K562 (cell line): Measurements from ENCODE around the gene SLC39A7.

Experiments used
- KDM5B ChIP-seq: fragments of 200-600 bp; sonication (generic); IDR thresholded peaks from 2 replicates; pipeline ENCODE4 v1.6.1; 2012; ENCODE audit warnings: low read depth, mild to moderate bottlenecking, moderate library complexity, low read length, control low read depth, inconsistent platforms; ENCODE audit not compliant: insufficient replicate concordance
- SPI1 ChIP-seq: IDR thresholded peaks from 2 replicates; pipeline ENCODE4 v1.6.1; 2011; ENCODE audit warnings: low read depth, low read length, control low read depth, borderline replicate concordance
- TAF7 ChIP-seq: fragments of 450-650 bp; IDR thresholded peaks from 2 replicates; pipeline ENCODE4 v1.6.1; 2016; ENCODE audit warnings: missing genetic modification characterization, missing compliant biosample characterization
- ZNF232 ChIP-seq: sonication (generic); formaldehyde crosslinking; IDR thresholded peaks from 2 replicates; pipeline ENCODE4 v1.8.0; 2022; ENCODE audit warnings: mild to moderate bottlenecking, missing genetic modification reagents
- TF ChIP-seq, protein P1 (sequence below), 3 experiments: IDR thresholded peaks in 2 of 3; conservative IDR thresholded peaks in 1 of 3; 2 replicates each; pipeline ENCODE4 v1.5.1; 2011 to 2012; ENCODE audit warnings: low read length in 3 of 3, mild to moderate bottlenecking in 3 of 3, control low read depth in 2 of 3, improper control_type of control experiment in 1 of 3, inconsistent platforms in 1 of 3, low read depth in 1 of 3, mixed read lengths in 1 of 3, moderate library complexity in 1 of 3; ENCODE audit not compliant: insufficient read depth in 2 of 3

DNA sequence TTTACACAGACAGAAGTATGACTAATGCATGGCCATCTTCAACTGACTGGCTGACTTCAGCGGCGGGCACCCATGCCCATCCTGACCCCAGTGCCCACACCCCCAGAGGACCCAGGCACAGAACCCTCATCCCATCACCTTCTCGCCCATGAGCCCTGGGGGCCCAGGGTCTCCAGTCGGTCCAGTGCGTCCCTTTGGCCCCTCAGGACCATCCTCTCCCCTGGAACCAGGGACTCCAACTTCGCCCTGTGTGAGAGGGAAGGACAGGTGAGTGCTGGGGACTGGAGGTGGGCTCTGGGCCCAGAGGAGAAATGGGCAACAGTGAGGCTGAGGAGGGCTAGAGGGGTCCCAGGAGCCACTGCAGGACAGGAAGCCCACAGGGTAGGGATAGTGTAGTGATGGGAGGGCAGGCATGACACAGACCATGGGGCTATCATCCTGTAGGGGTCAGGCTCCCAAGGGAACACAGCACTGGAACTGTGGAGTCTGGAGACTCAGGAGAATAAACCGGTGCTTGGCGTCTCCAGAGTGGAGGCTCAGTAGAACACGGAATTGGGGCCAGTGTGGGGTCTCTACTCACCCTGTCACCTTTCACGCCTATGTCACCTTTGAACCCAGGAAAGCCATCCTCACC is 25.1 kb upstream of the SLC39A7 start:
- TF ChIP-seq ZNF232 (CRISPR knock-in tag) (no peak), KDM5B (no peak), TAF7 (tag) (no peak), SPI1 (no peak)
- TF ChIP-seq, protein P1, sequence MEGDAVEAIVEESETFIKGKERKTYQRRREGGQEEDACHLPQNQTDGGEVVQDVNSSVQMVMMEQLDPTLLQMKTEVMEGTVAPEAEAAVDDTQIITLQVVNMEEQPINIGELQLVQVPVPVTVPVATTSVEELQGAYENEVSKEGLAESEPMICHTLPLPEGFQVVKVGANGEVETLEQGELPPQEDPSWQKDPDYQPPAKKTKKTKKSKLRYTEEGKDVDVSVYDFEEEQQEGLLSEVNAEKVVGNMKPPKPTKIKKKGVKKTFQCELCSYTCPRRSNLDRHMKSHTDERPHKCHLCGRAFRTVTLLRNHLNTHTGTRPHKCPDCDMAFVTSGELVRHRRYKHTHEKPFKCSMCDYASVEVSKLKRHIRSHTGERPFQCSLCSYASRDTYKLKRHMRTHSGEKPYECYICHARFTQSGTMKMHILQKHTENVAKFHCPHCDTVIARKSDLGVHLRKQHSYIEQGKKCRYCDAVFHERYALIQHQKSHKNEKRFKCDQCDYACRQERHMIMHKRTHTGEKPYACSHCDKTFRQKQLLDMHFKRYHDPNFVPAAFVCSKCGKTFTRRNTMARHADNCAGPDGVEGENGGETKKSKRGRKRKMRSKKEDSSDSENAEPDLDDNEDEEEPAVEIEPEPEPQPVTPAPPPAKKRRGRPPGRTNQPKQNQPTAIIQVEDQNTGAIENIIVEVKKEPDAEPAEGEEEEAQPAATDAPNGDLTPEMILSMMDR (IDR thresholded peaks at IDR 0.05 in 2 of 3, conservative IDR thresholded peaks at IDR 0.05 in 1 of 3; ENCODE audit: insufficient read depth in 2 of 3, low read depth in 1 of 3, low read length in 3 of 3), result peak; percentile 26 to 45 (median 34); a peak in 4 of 6 replicates
